Ishikawa (cell line): ENCODE results near the gene HS3ST2.
A peak's percentile ranks its signal among the peaks of the same experiment; 100 is the strongest.

Experiments
- CEBPB ChIP-seq: IDR thresholded peaks from 2 replicates; pipeline ENCODE4 v1.6.1; 2012
- CREB1 ChIP-seq: IDR thresholded peaks from 2 replicates; pipeline ENCODE4 v1.6.1; 2012; ENCODE audit warnings: low read depth
- EGR1 ChIP-seq: IDR thresholded peaks from 2 replicates; pipeline ENCODE4 v1.6.1; 2012
- EP300 ChIP-seq: IDR thresholded peaks from 2 replicates; pipeline ENCODE4 v1.6.1; 2012; ENCODE audit warnings: borderline replicate concordance
- FOXM1 ChIP-seq: IDR thresholded peaks from 2 replicates; pipeline ENCODE4 v1.6.1; 2012; ENCODE audit warnings: low read depth, borderline replicate concordance
- NFIC ChIP-seq: IDR thresholded peaks from 2 replicates; pipeline ENCODE4 v1.6.1; 2012
- RAD21 ChIP-seq: IDR thresholded peaks from 2 replicates; pipeline ENCODE4 v1.6.1; 2012; ENCODE audit warnings: low read depth
- REST ChIP-seq: IDR thresholded peaks from 2 replicates; pipeline ENCODE4 v1.6.1; 2012; ENCODE audit warnings: low read depth, mild to moderate bottlenecking
- TAF1 ChIP-seq: IDR thresholded peaks from 2 replicates; pipeline ENCODE4 v1.6.1; 2012; ENCODE audit warnings: low read depth, mild to moderate bottlenecking
- TCF12 ChIP-seq: IDR thresholded peaks from 2 replicates; pipeline ENCODE4 v1.6.1; 2012; ENCODE audit warnings: low read depth
- TEAD4 ChIP-seq: IDR thresholded peaks from 2 replicates; pipeline ENCODE4 v1.6.1; 2012
- YY1 ChIP-seq: IDR thresholded peaks from 2 replicates; pipeline ENCODE4 v1.6.1; 2012; ENCODE audit warnings: low read depth
- ZBTB7A ChIP-seq: IDR thresholded peaks from 2 replicates; pipeline ENCODE4 v1.6.1; 2012; ENCODE audit warnings: low read depth
- TF ChIP-seq, protein P1 (sequence below): IDR thresholded peaks from 2 replicates; pipeline ENCODE4 v1.6.1; 2012
- TF ChIP-seq, protein P2 (sequence below): IDR thresholded peaks from 2 replicates; pipeline ENCODE4 v1.6.1; 2012

Gene HS3ST2

GRCh38 chr16:22897184-22897583, 83.2 kb downstream of the HS3ST2 start:
- TF ChIP-seq REST (no peak), TCF12 (no peak)

DNA sequence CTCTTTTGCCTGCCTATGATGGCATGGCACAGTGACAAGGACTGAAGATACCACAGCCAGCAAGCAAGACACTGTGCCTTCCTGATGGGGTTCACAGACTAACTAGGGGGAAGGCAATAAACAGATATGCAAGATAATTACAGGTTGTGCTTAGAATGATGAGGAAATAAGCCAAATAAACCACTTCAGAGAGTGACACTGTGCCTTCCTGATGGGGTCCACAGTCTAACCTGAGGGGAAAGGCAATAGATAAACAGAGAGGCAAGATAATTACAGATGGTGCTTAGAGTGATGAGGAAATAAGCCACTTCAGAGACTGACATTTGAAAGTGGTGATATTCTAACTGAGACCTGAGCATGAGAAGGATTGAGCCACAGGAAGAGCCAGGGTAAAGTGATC, 84.2 kb downstream of the HS3ST2 start:
- no peak for TF ChIP-seq TEAD4
- TF ChIP-seq ZBTB7A: no peak
- TF ChIP-seq CREB1: no peak
- TF ChIP-seq EP300: no peak
- TF ChIP-seq, protein P1, sequence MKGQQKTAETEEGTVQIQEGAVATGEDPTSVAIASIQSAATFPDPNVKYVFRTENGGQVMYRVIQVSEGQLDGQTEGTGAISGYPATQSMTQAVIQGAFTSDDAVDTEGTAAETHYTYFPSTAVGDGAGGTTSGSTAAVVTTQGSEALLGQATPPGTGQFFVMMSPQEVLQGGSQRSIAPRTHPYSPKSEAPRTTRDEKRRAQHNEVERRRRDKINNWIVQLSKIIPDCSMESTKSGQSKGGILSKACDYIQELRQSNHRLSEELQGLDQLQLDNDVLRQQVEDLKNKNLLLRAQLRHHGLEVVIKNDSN: no peak
- TF ChIP-seq REST: no peak
- TF ChIP-seq CEBPB: no peak
- no peak for TF ChIP-seq TCF12
- TF ChIP-seq YY1: no peak
- TF ChIP-seq, protein P2, sequence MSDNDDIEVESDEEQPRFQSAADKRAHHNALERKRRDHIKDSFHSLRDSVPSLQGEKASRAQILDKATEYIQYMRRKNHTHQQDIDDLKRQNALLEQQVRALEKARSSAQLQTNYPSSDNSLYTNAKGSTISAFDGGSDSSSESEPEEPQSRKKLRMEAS: no peak
- no peak for TF ChIP-seq FOXM1
- TF ChIP-seq TAF1: no peak
- no peak for TF ChIP-seq EGR1
- no peak for TF ChIP-seq RAD21
- no peak for TF ChIP-seq NFIC

DNA sequence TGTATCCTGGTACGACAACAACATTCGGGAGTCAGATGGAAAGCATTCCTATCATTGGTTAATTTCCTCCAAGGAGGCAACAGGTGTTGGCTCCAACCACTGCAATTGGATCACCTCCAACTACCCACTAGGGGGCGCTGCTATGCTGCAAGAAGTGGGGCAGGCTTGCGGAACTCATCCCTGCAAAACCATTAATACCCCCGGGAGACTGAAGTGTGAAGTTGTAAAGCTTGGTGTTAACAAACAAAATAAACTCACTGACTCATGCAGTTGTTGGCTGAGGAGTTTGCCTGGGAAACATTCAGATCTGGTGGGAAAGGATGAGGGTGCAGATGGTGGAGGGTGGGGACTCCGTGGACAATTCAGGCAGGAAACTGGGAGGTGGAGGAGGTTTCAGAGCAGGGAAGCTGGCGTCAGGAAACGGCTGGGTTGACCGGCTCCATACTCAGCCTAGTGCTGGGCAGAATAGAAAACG, 84.9 kb downstream of the HS3ST2 start:
- no peak for TF ChIP-seq NFIC
- peak; percentile 82 for TF ChIP-seq RAD21

- TF ChIP-seq CEBPB (no peak), REST (no peak), YY1 (no peak), TAF1 (no peak), NFIC (no peak), EP300 (no peak), ZBTB7A (no peak), CREB1 (no peak), RAD21 (no peak), TEAD4 (no peak), FOXM1 (no peak), TCF12 (no peak), EGR1 (no peak)
- TF ChIP-seq, protein P2: no peak
- TF ChIP-seq, protein P1: no peak
These were observed 86.9 kb downstream of the HS3ST2 start for GRCh38 chr16:22900863-22901262.

GRCh38 chr16:22901563-22901962, 87.6 kb downstream of the HS3ST2 start:
- TF ChIP-seq REST: no peak
- no peak for TF ChIP-seq EP300
- no peak for TF ChIP-seq TEAD4
- no peak for TF ChIP-seq FOXM1
- TF ChIP-seq ZBTB7A: no peak
- TF ChIP-seq TAF1: no peak
- no peak for TF ChIP-seq EGR1
- TF ChIP-seq RAD21: no peak
- TF ChIP-seq, protein P2: no peak
- TF ChIP-seq YY1: no peak
- TF ChIP-seq CEBPB: no peak
- TF ChIP-seq, protein P1: no peak
- no peak for TF ChIP-seq TCF12
- no peak for TF ChIP-seq CREB1
- TF ChIP-seq NFIC: no peak
